Bronchial epithelial cell (primary cell): ENCODE data around the gene NLRP7. TPM values are rescaled to one million over a fixed set of nuclear protein-coding genes. Genes with fewer than 3 reads are reported as not detected.

Experiments used
- DNase-seq: peaks from one replicate; pipeline ENCODE4 v3.0.0-alpha.2; 2010; ENCODE audit warnings: low read depth
- FAIRE-seq: peaks from 2 replicates; lab custom pipeline; 2011; peaks lifted over from hg19 to GRCh38; lab: Jason Lieb, UNC
- H3K27me3 ChIP-seq: 2 replicates; pipeline ENCODE4 v1.5.1; 2011; ENCODE audit warnings: low read length; ENCODE audit not compliant: control insufficient read depth, insufficient read depth
- H3K36me3 ChIP-seq: 2 replicates; pipeline ENCODE4 v1.5.1; 2011; ENCODE audit warnings: low read length; ENCODE audit not compliant: control insufficient read depth, insufficient read depth
- H3K4me3 ChIP-seq: 2 replicates; pipeline ENCODE4 v1.5.1; 2011; ENCODE audit warnings: mild to moderate bottlenecking, low read depth, low read length, control low read depth
- total RNA-seq: library from RNA; depleted of rRNA; stranded (reverse); fragments of >200 nt; gene quantifications from 2 replicates; pipeline ENCODE4 v1.2.1, GENCODE V29; 2014
- TF ChIP-seq, protein P1 (sequence below): IDR thresholded peaks from 2 replicates; pipeline ENCODE4 v1.5.1; 2011; ENCODE audit warnings: mild to moderate bottlenecking, moderate library complexity, low read length, control low read depth, inconsistent platforms; ENCODE audit not compliant: insufficient read depth, severe bottlenecking

The NLRP7 gene
- total RNA-seq, 1 donor from 2014 or later: not detected

DNA sequence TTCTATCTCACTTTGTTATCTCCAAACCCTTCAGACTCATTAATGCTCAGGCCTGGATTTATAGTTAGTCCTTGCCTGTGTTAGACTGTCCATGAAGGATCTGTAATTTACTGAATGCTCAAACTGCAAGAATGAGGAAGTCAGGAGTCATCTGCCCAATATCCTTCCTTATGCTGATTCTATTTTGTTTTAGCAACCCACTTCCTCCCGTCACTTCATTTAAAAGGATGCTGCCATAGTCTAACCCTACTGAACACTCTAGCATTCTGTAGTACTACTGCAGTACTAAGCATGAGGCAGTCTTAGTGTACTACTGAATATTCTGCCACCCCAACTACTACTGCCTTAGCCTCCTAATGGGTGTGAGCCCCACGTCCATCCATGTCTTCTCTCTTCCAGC, 71.8 kb downstream of the NLRP7 start:
- TF ChIP-seq, protein P1, sequence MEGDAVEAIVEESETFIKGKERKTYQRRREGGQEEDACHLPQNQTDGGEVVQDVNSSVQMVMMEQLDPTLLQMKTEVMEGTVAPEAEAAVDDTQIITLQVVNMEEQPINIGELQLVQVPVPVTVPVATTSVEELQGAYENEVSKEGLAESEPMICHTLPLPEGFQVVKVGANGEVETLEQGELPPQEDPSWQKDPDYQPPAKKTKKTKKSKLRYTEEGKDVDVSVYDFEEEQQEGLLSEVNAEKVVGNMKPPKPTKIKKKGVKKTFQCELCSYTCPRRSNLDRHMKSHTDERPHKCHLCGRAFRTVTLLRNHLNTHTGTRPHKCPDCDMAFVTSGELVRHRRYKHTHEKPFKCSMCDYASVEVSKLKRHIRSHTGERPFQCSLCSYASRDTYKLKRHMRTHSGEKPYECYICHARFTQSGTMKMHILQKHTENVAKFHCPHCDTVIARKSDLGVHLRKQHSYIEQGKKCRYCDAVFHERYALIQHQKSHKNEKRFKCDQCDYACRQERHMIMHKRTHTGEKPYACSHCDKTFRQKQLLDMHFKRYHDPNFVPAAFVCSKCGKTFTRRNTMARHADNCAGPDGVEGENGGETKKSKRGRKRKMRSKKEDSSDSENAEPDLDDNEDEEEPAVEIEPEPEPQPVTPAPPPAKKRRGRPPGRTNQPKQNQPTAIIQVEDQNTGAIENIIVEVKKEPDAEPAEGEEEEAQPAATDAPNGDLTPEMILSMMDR: no peak
- FAIRE-seq (no peak), DNase-seq (no peak)
- Histone ChIP-seq H3K27me3 (no peaks in the 10 kb centered on the region), H3K36me3 (no peaks in the 10 kb centered on the region), H3K4me3 (no peak overlapping the region)

DNA sequence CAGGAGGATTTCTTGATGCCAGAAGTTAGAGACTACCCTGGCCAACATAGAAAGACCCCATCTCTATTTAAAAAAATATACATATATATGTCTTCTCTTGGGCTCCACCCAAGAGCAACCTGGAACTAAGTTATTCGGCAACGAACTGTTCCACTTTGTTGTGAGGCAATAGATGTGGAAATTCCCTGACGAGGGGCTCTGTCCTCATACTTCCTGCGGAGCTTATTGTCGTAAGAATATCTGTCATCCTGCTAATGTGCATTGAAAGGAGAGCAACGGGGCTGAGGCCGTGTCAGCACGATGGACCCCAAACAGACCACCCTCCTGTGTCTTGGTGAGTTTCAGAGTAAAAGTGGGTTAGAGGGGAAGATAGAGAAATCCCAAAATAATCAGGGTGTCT, 73.3 kb downstream of the NLRP7 start, which contains the start of gene FCAR:
Gene FCAR (plus strand): TSS at position 246 of the 400 bp plus-strand sequence. CDS start 55 bp downstream, at position 301.
- DNase-seq (no peak), FAIRE-seq (no peak)
- Histone ChIP-seq H3K4me3 (no peak within 1 kb of the TSS), H3K36me3 (no peaks in the 10 kb centered on the region), H3K27me3 (no peaks in the 10 kb centered on the region)
- TF ChIP-seq, protein P1: no peak

Other genes starting within 250 kb of the NLRP7 start
- gene KIR3DL3, start 223.1 kb downstream of the NLRP7 start, total RNA-seq: not detected in 2 replicates
- gene KIR2DL3, start 209.0 kb downstream of the NLRP7 start, total RNA-seq: not detected in 2 replicates
- gene KIR2DL1, start 177.7 kb downstream of the NLRP7 start, total RNA-seq: not detected in 2 replicates
- not detected in 2 replicates for gene KIR2DL4, start 143.9 kb downstream of the NLRP7 start, total RNA-seq
- not detected in 2 replicates for gene KIR3DL1, start 131.1 kb downstream of the NLRP7 start, total RNA-seq
- gene KIR2DS4, start 114.9 kb downstream of the NLRP7 start, total RNA-seq: not detected in 2 replicates
- gene KIR3DL2, start 97.1 kb downstream of the NLRP7 start, total RNA-seq: not detected in 2 replicates
- gene FCAR, start 73.3 kb downstream of the NLRP7 start, total RNA-seq: not detected in 2 replicates
- gene NCR1, start 41.4 kb downstream of the NLRP7 start, total RNA-seq: not detected in 2 replicates
- 9.0 and 36.7 TPM in 2 replicates for gene NLRP2, start 18.8 kb upstream of the NLRP7 start, total RNA-seq
- not detected in 2 replicates for gene GP6, start 90.7 kb upstream of the NLRP7 start, total RNA-seq
- gene RDH13, start 115.6 kb upstream of the NLRP7 start, total RNA-seq: 23.7 and 37.0 TPM in 2 replicates
- gene EPS8L1, start 128.3 kb upstream of the NLRP7 start, total RNA-seq: 117 and 308 TPM in 2 replicates
- 22.9 and 25.6 TPM in 2 replicates for gene PPP1R12C, start 170.1 kb upstream of the NLRP7 start, total RNA-seq
- 65.0 and 151 TPM in 2 replicates for gene TNNT1, start 201.7 kb upstream of the NLRP7 start, total RNA-seq
- 0.53 and 1.0 TPM in 2 replicates for gene TNNI3, start 210.2 kb upstream of the NLRP7 start, total RNA-seq
- 0.53 and 0.77 TPM in 2 replicates for gene DNAAF3, start 219.1 kb upstream of the NLRP7 start, total RNA-seq
- 0.13 and 0.26 TPM in 2 replicates for gene SYT5, start 232.8 kb upstream of the NLRP7 start, total RNA-seq